ENCODE results near the gene ADCK1.

Gene ADCK1

GRCh38 chr14:77805706-77806105 lies 5.8 kb downstream of the ADCK1 start:
- Histone ChIP-seq H3K9me2 (replicated peaks; ENCODE audit: insufficient read depth, low read length) (no peaks in the 10 kb centered on the region), H3K79me2 (ENCODE audit: insufficient read depth, low read length) (no peaks in the 10 kb centered on the region), H3F3A (ENCODE audit: insufficient read depth) (no peaks in the 10 kb centered on the region), H4K20me1 (ENCODE audit: low read depth, low read length) (no peaks in the 10 kb centered on the region), H3K27ac (ENCODE audit: low read depth, low read length) (no peak overlapping the region), H3K27me3 (ENCODE audit: low read length) (no peaks in the 10 kb centered on the region), H3K9me3 (ENCODE audit: insufficient read depth, low read length) (no peaks in the 10 kb centered on the region), H3K4me2 (ENCODE audit: low read depth, low read length, poor library complexity, severe bottlenecking) (no peak overlapping the region), H2AFZ (ENCODE audit: low read depth, low read length, severe bottlenecking) (no peak overlapping the region), H3K9ac (ENCODE audit: low read length) (no peak overlapping the region), H3K4me3 (ENCODE audit: insufficient read depth, low read length, poor library complexity, severe bottlenecking) (no peak overlapping the region), H3K36me3 (ENCODE audit: low read length) (no peaks in the 10 kb centered on the region)
- TF ChIP-seq EZH2phosphoT487 (conservative IDR thresholded peaks at IDR 0.05; ENCODE audit: low read length): no peak
- TF ChIP-seq, protein P1, sequence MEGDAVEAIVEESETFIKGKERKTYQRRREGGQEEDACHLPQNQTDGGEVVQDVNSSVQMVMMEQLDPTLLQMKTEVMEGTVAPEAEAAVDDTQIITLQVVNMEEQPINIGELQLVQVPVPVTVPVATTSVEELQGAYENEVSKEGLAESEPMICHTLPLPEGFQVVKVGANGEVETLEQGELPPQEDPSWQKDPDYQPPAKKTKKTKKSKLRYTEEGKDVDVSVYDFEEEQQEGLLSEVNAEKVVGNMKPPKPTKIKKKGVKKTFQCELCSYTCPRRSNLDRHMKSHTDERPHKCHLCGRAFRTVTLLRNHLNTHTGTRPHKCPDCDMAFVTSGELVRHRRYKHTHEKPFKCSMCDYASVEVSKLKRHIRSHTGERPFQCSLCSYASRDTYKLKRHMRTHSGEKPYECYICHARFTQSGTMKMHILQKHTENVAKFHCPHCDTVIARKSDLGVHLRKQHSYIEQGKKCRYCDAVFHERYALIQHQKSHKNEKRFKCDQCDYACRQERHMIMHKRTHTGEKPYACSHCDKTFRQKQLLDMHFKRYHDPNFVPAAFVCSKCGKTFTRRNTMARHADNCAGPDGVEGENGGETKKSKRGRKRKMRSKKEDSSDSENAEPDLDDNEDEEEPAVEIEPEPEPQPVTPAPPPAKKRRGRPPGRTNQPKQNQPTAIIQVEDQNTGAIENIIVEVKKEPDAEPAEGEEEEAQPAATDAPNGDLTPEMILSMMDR (IDR thresholded peaks at IDR 0.05; ENCODE audit: insufficient read depth, low read length, poor library complexity, severe bottlenecking): no peak

DNA sequence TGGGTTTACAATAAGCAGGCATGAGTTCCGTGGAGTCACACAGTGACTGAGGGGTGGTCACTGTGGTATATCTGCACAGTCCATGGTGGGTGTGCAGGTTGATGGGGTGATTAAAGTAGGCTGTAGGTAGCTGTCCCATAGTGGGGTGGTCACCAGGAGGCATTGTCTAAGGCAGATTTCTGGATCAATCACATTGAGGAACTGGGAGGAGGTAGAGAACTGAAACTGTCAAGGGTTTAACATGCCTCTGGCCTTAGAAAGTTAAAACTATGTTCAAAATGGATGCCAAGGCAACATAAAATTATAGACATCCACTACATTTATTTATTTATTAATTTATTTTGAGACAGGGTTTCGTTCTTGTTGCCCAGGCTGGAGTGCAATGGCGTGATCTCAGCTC lies 8.3 kb downstream of the ADCK1 start:
- H3K9ac ChIP-seq (ENCODE audit: low read length): no peak overlapping the region
- no peak overlapping the region for H3K4me2 ChIP-seq (ENCODE audit: low read depth, low read length, poor library complexity, severe bottlenecking)
- H2AFZ ChIP-seq (ENCODE audit: low read depth, low read length, severe bottlenecking): no peak overlapping the region
- H3F3A ChIP-seq (ENCODE audit: insufficient read depth): no peaks in the 10 kb centered on the region
- H3K9me2 ChIP-seq (replicated peaks; ENCODE audit: insufficient read depth, low read length): no peaks in the 10 kb centered on the region
- TF ChIP-seq, protein P1 (IDR thresholded peaks at IDR 0.05; ENCODE audit: insufficient read depth, low read length, poor library complexity, severe bottlenecking): no peak
- no peak for TF ChIP-seq EZH2phosphoT487 (conservative IDR thresholded peaks at IDR 0.05; ENCODE audit: low read length)
- no peaks in the 10 kb centered on the region for H3K79me2 ChIP-seq (ENCODE audit: insufficient read depth, low read length)
- H3K36me3 ChIP-seq (ENCODE audit: low read length): no peaks in the 10 kb centered on the region
- no peak overlapping the region for H3K27ac ChIP-seq (ENCODE audit: low read depth, low read length)
- no peaks in the 10 kb centered on the region for H3K27me3 ChIP-seq (ENCODE audit: low read length)
- no peaks in the 10 kb centered on the region for H4K20me1 ChIP-seq (ENCODE audit: low read depth, low read length)
- H3K4me3 ChIP-seq (ENCODE audit: insufficient read depth, low read length, poor library complexity, severe bottlenecking): no peak overlapping the region
- H3K9me3 ChIP-seq (ENCODE audit: insufficient read depth, low read length): no peaks in the 10 kb centered on the region

DNA sequence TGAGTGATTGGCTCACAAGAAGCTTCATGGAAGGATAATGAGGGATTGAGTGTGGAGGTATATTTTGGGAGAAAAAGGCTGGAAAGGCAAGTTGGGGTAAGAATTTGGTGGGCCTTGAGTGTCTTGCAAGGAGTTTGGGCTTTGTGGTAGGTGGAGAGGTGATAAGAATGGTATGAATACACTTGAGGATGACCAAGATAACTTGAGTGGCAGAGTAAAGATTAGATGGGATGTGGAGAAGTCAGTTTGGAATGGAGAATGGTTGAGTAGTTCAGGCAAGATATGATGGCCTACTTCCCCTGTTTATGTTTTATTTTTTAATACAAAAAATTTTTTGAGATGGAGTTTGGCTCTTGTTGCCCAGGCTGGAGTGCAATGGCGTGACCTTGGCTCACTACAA lies 9.1 kb downstream of the ADCK1 start:
- Histone ChIP-seq H3K27ac (ENCODE audit: low read depth, low read length) (no peak overlapping the region), H4K20me1 (ENCODE audit: low read depth, low read length) (no peaks in the 10 kb centered on the region), H3K36me3 (ENCODE audit: low read length) (no peaks in the 10 kb centered on the region), H3K9me3 (ENCODE audit: insufficient read depth, low read length) (no peaks in the 10 kb centered on the region), H3F3A (ENCODE audit: insufficient read depth) (no peaks in the 10 kb centered on the region), H3K4me3 (ENCODE audit: insufficient read depth, low read length, poor library complexity, severe bottlenecking) (no peak overlapping the region), H3K9ac (ENCODE audit: low read length) (no peak overlapping the region), H3K4me2 (ENCODE audit: low read depth, low read length, poor library complexity, severe bottlenecking) (no peak overlapping the region), H3K79me2 (ENCODE audit: insufficient read depth, low read length) (no peaks in the 10 kb centered on the region), H3K27me3 (ENCODE audit: low read length) (no peaks in the 10 kb centered on the region), H3K9me2 (replicated peaks; ENCODE audit: insufficient read depth, low read length) (no peaks in the 10 kb centered on the region), H2AFZ (ENCODE audit: low read depth, low read length, severe bottlenecking) (no peak overlapping the region)
- TF ChIP-seq, protein P1 (IDR thresholded peaks at IDR 0.05; ENCODE audit: insufficient read depth, low read length, poor library complexity, severe bottlenecking): no peak
- TF ChIP-seq EZH2phosphoT487 (conservative IDR thresholded peaks at IDR 0.05; ENCODE audit: low read length): no peak
